HCT116 (cell line): ENCODE measurements around the gene GBX1. TPM values are rescaled to one million over a fixed set of nuclear protein-coding genes. Genes with fewer than 3 reads are reported as not detected.

Experiments
- ATAC-seq: fragments of 200-7000 bp; cut with Tn5 transposase; 2 replicates; pipeline ENCODE4 v1.9.1; 2020; ENCODE audit warnings: mild to moderate bottlenecking, moderate library complexity
- BruUV-seq: library from RNA; stranded (reverse); fragments of 400-500 nt; replicated peaks from 2 replicates; lab custom pipeline; 2021; lab: Mats Ljungman, UMichigan
- CTCF ChIA-PET: fragments of 300-600 bp; sonication (Branson Sonifier 250); formaldehyde crosslinking; loops from one replicate; lab custom pipeline; 2021; ENCODE audit warnings: antibody characterized with exemption; lab: Charles Lee
- POLR2A ChIA-PET: fragments of 300-600, 350-600 bp; sonication (Branson Sonifier 250); formaldehyde crosslinking; loops from one replicate; lab custom pipeline; 2021; ENCODE audit warnings: antibody characterized with exemption; lab: Charles Lee
- RAD21 ChIA-PET, 2 experiments: fragments of 300-600 bp; sonication (Branson Sonifier 250); formaldehyde crosslinking; loops; one replicate each; lab custom pipeline; 2023; ENCODE audit warnings: low total read pairs in 2 of 2; ENCODE audit not compliant: uncharacterized antibody in 2 of 2, unreplicated experiment in 2 of 2, low non-redundant PET in 1 of 2; lab: Charles Lee
- DNase-seq: peaks from one replicate; pipeline ENCODE4 v3.0.0-alpha.2; 2010; ENCODE audit warnings: low read depth, low spot score
- H2AFZ ChIP-seq: fragments of 200-600 bp; shearing (Covaris generic), sonication (generic); 2 replicates; pipeline ENCODE4 v1.6.1; 2017; ENCODE audit warnings: low read depth, mixed run types, mixed read lengths, antibody characterized with exemption, low read length; ENCODE audit not compliant: poor library complexity, severe bottlenecking
- H3K27ac ChIP-seq: 2 replicates; pipeline ENCODE4 v1.5.1; 2012; ENCODE audit warnings: low read depth, low read length
- H3K27me3 ChIP-seq: fragments of 200-600 bp; sonication (generic); 2 replicates; pipeline ENCODE4 v1.6.1; 2016; ENCODE audit warnings: mixed run types, low read length, mixed read lengths; ENCODE audit not compliant: insufficient read depth
- H3K36me3 ChIP-seq, 2 experiments: fragments of 200-500 bp in 1 of 2; fragments of 200-600 bp in 1 of 2; sonication (Bioruptor generic) in 1 of 2; sonication (generic) in 1 of 2; 2 replicates each; pipeline versions ENCODE4 v1.5.1 to v1.6.1; 2014 to 2016; ENCODE audit warnings: low read length in 2 of 2, inconsistent platforms in 1 of 2, mixed read lengths in 1 of 2, mixed run types in 1 of 2; ENCODE audit not compliant: insufficient read depth in 2 of 2, control insufficient read depth in 1 of 2
- H3K4me1 ChIP-seq, 2 experiments: fragments of 200-600 bp in 1 of 2; sonication (generic) in 1 of 2; 2 replicates each; pipeline versions ENCODE4 v1.5.1 to v1.6.1; 2012 to 2017; ENCODE audit warnings: low read length in 2 of 2, inconsistent platforms in 1 of 2, mild to moderate bottlenecking in 1 of 2, mixed read lengths in 1 of 2, mixed run types in 1 of 2, moderate library complexity in 1 of 2; ENCODE audit not compliant: insufficient read depth in 2 of 2, control insufficient read depth in 1 of 2
- H3K4me2 ChIP-seq: fragments of 200-600 bp; sonication (generic); 2 replicates; pipeline ENCODE4 v1.6.1; 2017; ENCODE audit warnings: mixed run types, low read length, mixed read lengths
- H3K4me3 ChIP-seq, 2 experiments: fragments of 200-600 bp in 1 of 2; sonication (generic) in 1 of 2; replicated peaks in 1 of 2; 2 replicates each; pipeline ENCODE4 v1.5.1; 2011 to 2016; ENCODE audit warnings: low read length in 2 of 2, control low read depth in 1 of 2, low read depth in 1 of 2, mild to moderate bottlenecking in 1 of 2, mixed read lengths in 1 of 2, mixed run types in 1 of 2
- H3K79me2 ChIP-seq: fragments of 200-600 bp; sonication (generic); 2 replicates; pipeline ENCODE4 v1.6.1; 2017; ENCODE audit warnings: mild to moderate bottlenecking, mixed run types, low read length, moderate library complexity, mixed read lengths; ENCODE audit not compliant: insufficient read depth
- H3K9ac ChIP-seq: fragments of 200-600 bp; sonication (generic); 2 replicates; pipeline ENCODE4 v1.6.1; 2016; ENCODE audit warnings: low read length, mixed read lengths
- H3K9me2 ChIP-seq: fragments of 200-600 bp; sonication (generic), shearing (Covaris generic); 2 replicates; pipeline ENCODE4 v1.6.1; 2017; ENCODE audit warnings: mixed run types, mild to moderate bottlenecking, moderate library complexity; ENCODE audit not compliant: insufficient read depth
- H3K9me3 ChIP-seq, 2 experiments: fragments of 200-500 bp in 1 of 2; fragments of 200-600 bp in 1 of 2; sonication (Bioruptor generic) in 1 of 2; sonication (generic) in 1 of 2; 2 replicates each; pipeline ENCODE4 v1.6.1; 2014 to 2017; ENCODE audit warnings: low read length in 2 of 2, mixed read lengths in 2 of 2, inconsistent platforms in 1 of 2, low read depth in 1 of 2, mild to moderate bottlenecking in 1 of 2, mixed run types in 1 of 2, moderate library complexity in 1 of 2; ENCODE audit not compliant: control insufficient read depth in 1 of 2, insufficient read depth in 1 of 2
- H4K20me1 ChIP-seq: fragments of 200-600 bp; sonication (generic), shearing (Covaris generic); 2 replicates; pipeline ENCODE4 v1.6.1; 2017; ENCODE audit warnings: mixed run types, mild to moderate bottlenecking, moderate library complexity; ENCODE audit not compliant: insufficient read depth
- CBX3 ChIP-seq: IDR thresholded peaks from 2 replicates; pipeline ENCODE4 v1.6.1; 2012; ENCODE audit warnings: low read depth
- CEBPB ChIP-seq: IDR thresholded peaks from 2 replicates; pipeline ENCODE4 v1.6.1; 2012; ENCODE audit warnings: low read depth
- EZH2 ChIP-seq: fragments of 200-600 bp; sonication (generic); IDR thresholded peaks from 2 replicates; pipeline ENCODE4 v1.6.1; 2017; ENCODE audit warnings: antibody characterized with exemption, mixed run types
- JUND ChIP-seq: IDR thresholded peaks from 2 replicates; pipeline ENCODE4 v1.6.1; 2012
- POLR2A ChIP-seq: IDR thresholded peaks from 2 replicates; pipeline ENCODE4 v1.7.0; 2011; ENCODE audit warnings: borderline replicate concordance; ENCODE audit not compliant: insufficient read depth, insufficient read length; ENCODE audit errors: extremely low read depth
- POLR2AphosphoS5 ChIP-seq: IDR thresholded peaks from 2 replicates; pipeline ENCODE4 v1.6.1; 2011; ENCODE audit warnings: mild to moderate bottlenecking, low read depth, low read length, moderate library complexity
- YY1 ChIP-seq: IDR thresholded peaks from 2 replicates; pipeline ENCODE4 v1.6.1; 2011; ENCODE audit warnings: low read length, low read depth, moderate library complexity, mild to moderate bottlenecking; ENCODE audit not compliant: insufficient replicate concordance; ENCODE audit errors: extremely low read depth
- intact Hi-C: fragments of 100-400 bp; cut with micrococcal nuclease; formaldehyde crosslinking; loops from 2 replicates; pipeline ENCODE4 v1.10.0; 2022
- total RNA-seq: library from RNA; stranded (reverse); gene quantifications from one replicate; pipeline ENCODE4 v1.2.1, GENCODE V29; 2021; ENCODE audit not compliant: unreplicated experiment
- TF ChIP-seq, protein P1 (sequence below), 3 experiments: fragments of 200-600 bp in 1 of 3; sonication (generic) in 1 of 3; IDR thresholded peaks in 2 of 3; conservative IDR thresholded peaks in 1 of 3; 2 replicates each; pipeline ENCODE4 v1.5.1; 2012 to 2017; ENCODE audit warnings: low read depth in 2 of 3, low read length in 2 of 3, antibody characterized with exemption in 1 of 3, borderline replicate concordance in 1 of 3, control low read depth in 1 of 3, mild to moderate bottlenecking in 1 of 3, mixed read lengths in 1 of 3, mixed run types in 1 of 3, moderate library complexity in 1 of 3; ENCODE audit not compliant: insufficient read depth in 1 of 3
- TF ChIP-seq, protein P2 (sequence below): IDR thresholded peaks from 2 replicates; pipeline ENCODE4 v1.6.1; 2012; ENCODE audit warnings: low read depth

The GBX1 gene
- total RNA-seq, 1 experiment from 2014 or later, result 0.86 TPM

DNA sequence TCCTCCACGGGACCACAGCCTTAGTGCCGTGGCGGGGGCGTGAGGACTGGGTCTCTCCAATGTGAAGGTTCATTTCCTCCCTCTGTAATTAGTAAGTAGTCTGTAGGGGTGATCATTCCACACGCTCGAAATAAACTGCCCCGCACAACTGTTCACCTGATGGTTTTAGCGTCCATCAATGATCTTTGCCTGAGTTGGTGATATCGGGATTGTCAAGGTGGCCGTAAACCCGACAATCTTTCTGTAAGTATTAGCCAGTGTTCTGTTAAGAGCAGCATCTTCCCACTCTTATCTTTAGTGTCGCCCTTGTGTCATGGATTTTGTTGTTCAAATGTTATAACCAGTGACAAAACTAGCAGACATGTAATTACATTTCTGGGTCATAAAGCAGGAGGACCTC is 63.5 kb downstream of the GBX1 start:
- no peak overlapping the region for H3K4me2 ChIP-seq
- POLR2A ChIA-PET, result no interaction called here
- DNase-seq (no peak), ATAC-seq (no peak)
- CTCF ChIA-PET, result interaction anchor here (1.2 kb wide), 1 partner anchor 206 kb away, joined by 4 read pairs; no protein-coding TSS in a partner anchor
- no peaks in the 10 kb centered on the region for H3K27me3 ChIP-seq
- peaks cover 0 to 2% of the 10 kb centered on the region in 2 experiments; a peak in 1 of 4 replicates for H3K36me3 ChIP-seq
- no peaks in the 10 kb centered on the region for H4K20me1 ChIP-seq
- intact Hi-C loops, result no loop called here
- no peaks in the 10 kb centered on the region for H3K9me2 ChIP-seq
- RAD21 ChIA-PET, result no interaction called here
- H2AFZ ChIP-seq, result no peak overlapping the region
- no peak overlapping the region for H3K27ac ChIP-seq
- TF ChIP-seq CBX3 (no peak), EZH2 (no peak), POLR2A (no peak), POLR2AphosphoS5 (no peak), JUND (no peak), YY1 (no peak), CEBPB (no peak)
- TF ChIP-seq, protein P1, sequence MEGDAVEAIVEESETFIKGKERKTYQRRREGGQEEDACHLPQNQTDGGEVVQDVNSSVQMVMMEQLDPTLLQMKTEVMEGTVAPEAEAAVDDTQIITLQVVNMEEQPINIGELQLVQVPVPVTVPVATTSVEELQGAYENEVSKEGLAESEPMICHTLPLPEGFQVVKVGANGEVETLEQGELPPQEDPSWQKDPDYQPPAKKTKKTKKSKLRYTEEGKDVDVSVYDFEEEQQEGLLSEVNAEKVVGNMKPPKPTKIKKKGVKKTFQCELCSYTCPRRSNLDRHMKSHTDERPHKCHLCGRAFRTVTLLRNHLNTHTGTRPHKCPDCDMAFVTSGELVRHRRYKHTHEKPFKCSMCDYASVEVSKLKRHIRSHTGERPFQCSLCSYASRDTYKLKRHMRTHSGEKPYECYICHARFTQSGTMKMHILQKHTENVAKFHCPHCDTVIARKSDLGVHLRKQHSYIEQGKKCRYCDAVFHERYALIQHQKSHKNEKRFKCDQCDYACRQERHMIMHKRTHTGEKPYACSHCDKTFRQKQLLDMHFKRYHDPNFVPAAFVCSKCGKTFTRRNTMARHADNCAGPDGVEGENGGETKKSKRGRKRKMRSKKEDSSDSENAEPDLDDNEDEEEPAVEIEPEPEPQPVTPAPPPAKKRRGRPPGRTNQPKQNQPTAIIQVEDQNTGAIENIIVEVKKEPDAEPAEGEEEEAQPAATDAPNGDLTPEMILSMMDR (IDR thresholded peaks at IDR 0.05 in 2 of 3, conservative IDR thresholded peaks at IDR 0.05 in 1 of 3; ENCODE audit: borderline replicate concordance in 1 of 3, insufficient read depth in 1 of 3, low read depth in 2 of 3, low read length in 2 of 3), result no peak
- TF ChIP-seq, protein P2, sequence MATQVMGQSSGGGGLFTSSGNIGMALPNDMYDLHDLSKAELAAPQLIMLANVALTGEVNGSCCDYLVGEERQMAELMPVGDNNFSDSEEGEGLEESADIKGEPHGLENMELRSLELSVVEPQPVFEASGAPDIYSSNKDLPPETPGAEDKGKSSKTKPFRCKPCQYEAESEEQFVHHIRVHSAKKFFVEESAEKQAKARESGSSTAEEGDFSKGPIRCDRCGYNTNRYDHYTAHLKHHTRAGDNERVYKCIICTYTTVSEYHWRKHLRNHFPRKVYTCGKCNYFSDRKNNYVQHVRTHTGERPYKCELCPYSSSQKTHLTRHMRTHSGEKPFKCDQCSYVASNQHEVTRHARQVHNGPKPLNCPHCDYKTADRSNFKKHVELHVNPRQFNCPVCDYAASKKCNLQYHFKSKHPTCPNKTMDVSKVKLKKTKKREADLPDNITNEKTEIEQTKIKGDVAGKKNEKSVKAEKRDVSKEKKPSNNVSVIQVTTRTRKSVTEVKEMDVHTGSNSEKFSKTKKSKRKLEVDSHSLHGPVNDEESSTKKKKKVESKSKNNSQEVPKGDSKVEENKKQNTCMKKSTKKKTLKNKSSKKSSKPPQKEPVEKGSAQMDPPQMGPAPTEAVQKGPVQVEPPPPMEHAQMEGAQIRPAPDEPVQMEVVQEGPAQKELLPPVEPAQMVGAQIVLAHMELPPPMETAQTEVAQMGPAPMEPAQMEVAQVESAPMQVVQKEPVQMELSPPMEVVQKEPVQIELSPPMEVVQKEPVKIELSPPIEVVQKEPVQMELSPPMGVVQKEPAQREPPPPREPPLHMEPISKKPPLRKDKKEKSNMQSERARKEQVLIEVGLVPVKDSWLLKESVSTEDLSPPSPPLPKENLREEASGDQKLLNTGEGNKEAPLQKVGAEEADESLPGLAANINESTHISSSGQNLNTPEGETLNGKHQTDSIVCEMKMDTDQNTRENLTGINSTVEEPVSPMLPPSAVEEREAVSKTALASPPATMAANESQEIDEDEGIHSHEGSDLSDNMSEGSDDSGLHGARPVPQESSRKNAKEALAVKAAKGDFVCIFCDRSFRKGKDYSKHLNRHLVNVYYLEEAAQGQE, result no peak
- no peak overlapping the region for H3K4me3 ChIP-seq
- peaks cover 85% of the 10 kb centered on the region for H3K79me2 ChIP-seq
- BruUV-seq, result no TSS peak
- H3K9me3 ChIP-seq, result no peaks in the 10 kb centered on the region
- no peak overlapping the region for H3K9ac ChIP-seq
- H3K4me1 ChIP-seq, result peaks cover 0 to 9% of the 10 kb centered on the region in 2 experiments; a peak in 1 of 4 replicates
